Keratinocyte (primary cell): ENCODE data around the gene CYP4F11.

ENCODE experiments used
- CTCF ChIP-seq, 3 experiments: IDR thresholded peaks in 1 of 3; conservative IDR thresholded peaks in 1 of 3; optimal IDR thresholded peaks in 1 of 3; 2 replicates in 2 of 3; 3 replicates in 1 of 3; pipeline versions ENCODE3 to v1.5.1; 2011; ENCODE audit warnings: low read length in 3 of 3, mild to moderate bottlenecking in 3 of 3, moderate library complexity in 2 of 3, control low read depth in 1 of 3, inconsistent platforms in 1 of 3; ENCODE audit not compliant: insufficient read depth in 2 of 3; ENCODE audit errors: extremely low read depth in 1 of 3
- EZH2 ChIP-seq: IDR thresholded peaks from one replicate; pipeline ENCODE4 v1.6.1; 2012; ENCODE audit warnings: inconsistent platforms, mild to moderate bottlenecking, low read length, moderate library complexity

GRCh38 chr19:15971224-15971780, 37.0 kb upstream of the CYP4F11 start:
- TF ChIP-seq CTCF (optimal IDR thresholded peaks at IDR 0.05 in 1 of 3, IDR thresholded peaks at IDR 0.05 in 1 of 3, conservative IDR thresholded peaks at IDR 0.05 in 1 of 3; ENCODE audit: extremely low read depth in 1 of 3, insufficient read depth in 2 of 3, low read length in 3 of 3) (peak in 2 of 3 experiments; percentile 15 to 17), EZH2 (no peak)
